ENCODE measurements around the gene APOC3.

APOC3 gene

DNA sequence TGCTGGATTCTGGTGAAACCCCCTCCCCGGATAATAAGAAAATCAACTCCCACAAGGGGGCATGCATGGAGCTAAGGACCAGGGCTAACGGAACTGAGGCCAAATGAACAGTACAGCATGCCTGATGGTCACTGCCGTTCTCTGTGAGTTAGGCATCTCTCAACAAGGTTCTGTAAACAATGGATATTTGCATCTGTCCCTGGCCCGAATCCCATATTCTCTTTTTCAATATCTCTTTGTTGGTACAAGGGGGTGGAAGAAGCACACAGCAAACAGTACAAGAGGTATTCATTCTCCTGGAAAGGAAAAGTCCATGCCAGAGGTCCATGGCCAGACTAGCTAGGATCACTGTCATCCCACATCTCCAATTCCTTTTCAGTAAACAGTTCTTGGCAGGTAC lies 39.9 kb downstream of the APOC3 start:
- H3K27ac ChIP-seq: peak overlapping the region; percentile 31; the same call in 1 of the 2 replicates
- no peak for TF ChIP-seq ZFX (IDR thresholded peaks at IDR 0.05)
- TF ChIP-seq, protein P1, sequence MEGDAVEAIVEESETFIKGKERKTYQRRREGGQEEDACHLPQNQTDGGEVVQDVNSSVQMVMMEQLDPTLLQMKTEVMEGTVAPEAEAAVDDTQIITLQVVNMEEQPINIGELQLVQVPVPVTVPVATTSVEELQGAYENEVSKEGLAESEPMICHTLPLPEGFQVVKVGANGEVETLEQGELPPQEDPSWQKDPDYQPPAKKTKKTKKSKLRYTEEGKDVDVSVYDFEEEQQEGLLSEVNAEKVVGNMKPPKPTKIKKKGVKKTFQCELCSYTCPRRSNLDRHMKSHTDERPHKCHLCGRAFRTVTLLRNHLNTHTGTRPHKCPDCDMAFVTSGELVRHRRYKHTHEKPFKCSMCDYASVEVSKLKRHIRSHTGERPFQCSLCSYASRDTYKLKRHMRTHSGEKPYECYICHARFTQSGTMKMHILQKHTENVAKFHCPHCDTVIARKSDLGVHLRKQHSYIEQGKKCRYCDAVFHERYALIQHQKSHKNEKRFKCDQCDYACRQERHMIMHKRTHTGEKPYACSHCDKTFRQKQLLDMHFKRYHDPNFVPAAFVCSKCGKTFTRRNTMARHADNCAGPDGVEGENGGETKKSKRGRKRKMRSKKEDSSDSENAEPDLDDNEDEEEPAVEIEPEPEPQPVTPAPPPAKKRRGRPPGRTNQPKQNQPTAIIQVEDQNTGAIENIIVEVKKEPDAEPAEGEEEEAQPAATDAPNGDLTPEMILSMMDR (conservative IDR thresholded peaks at IDR 0.05): peak; percentile 34

GRCh38 chr11:116870054-116870453 lies 40.3 kb downstream of the APOC3 start:
- TF ChIP-seq, protein P1 (conservative IDR thresholded peaks at IDR 0.05): no peak
- no peak for TF ChIP-seq ZFX (IDR thresholded peaks at IDR 0.05)
- peak overlapping the region; percentile 31 for H3K27ac ChIP-seq

- TF ChIP-seq, protein P1 (conservative IDR thresholded peaks at IDR 0.05): no peak
- no peak for TF ChIP-seq ZFX (IDR thresholded peaks at IDR 0.05)
- no peak overlapping the region for H3K27ac ChIP-seq
Measured at GRCh38 chr11:116871248-116871647, 41.5 kb downstream of the APOC3 start.

DNA sequence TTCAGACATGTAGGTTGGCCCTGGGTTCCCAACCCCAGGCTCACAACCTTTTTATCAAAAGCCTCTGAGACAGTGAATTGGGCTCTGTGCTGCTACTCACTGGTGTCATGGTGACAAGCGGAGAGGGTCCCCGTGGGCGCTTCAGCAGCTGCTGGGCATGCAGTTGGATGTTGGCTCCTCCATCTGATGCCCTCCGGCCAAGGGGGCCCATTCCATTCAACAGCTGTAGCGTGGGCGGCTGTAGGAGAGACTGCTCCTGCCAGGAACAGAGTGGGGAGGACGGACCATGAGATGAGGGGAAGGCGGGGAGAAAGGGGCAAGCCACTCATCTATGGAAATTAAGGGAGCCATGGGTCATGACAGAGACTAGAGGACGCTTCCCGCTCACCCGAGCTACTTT lies 43.7 kb downstream of the APOC3 start:
- no peak overlapping the region for H3K27ac ChIP-seq
- TF ChIP-seq ZFX (IDR thresholded peaks at IDR 0.05): no peak
- TF ChIP-seq, protein P1 (conservative IDR thresholded peaks at IDR 0.05): no peak

- TF ChIP-seq, protein P1 (conservative IDR thresholded peaks at IDR 0.05): no peak
- TF ChIP-seq ZFX (IDR thresholded peaks at IDR 0.05): no peak
- H3K27ac ChIP-seq: no peak overlapping the region
Measured at GRCh38 chr11:116874251-116874650, 44.5 kb downstream of the APOC3 start.

GRCh38 chr11:116875194-116875593 lies 45.5 kb downstream of the APOC3 start:
- no peak overlapping the region for H3K27ac ChIP-seq
- TF ChIP-seq, protein P1 (conservative IDR thresholded peaks at IDR 0.05): no peak
- no peak for TF ChIP-seq ZFX (IDR thresholded peaks at IDR 0.05)

DNA sequence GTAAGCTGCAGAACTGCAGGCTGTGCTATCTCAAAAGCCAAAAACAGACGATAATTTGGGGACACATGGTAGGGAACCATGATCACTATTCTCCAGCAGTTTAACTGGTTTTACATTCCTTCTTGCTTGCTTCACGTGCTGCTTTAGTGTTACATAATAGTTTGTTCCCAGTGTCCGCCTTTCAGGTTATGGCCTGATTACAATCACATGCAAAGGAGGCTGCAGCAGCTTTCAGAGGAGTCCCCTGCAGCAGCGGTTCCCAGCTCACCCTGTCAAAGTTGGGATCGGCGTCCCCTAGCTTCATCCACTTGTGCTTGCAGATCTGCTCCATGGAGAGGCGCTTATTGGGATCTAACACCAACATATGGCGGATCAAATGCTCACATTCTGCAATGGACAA lies 46.9 kb downstream of the APOC3 start:
- H3K27ac ChIP-seq: no peak overlapping the region
- TF ChIP-seq, protein P1 (conservative IDR thresholded peaks at IDR 0.05): no peak
- no peak for TF ChIP-seq ZFX (IDR thresholded peaks at IDR 0.05)

Measured in C4-2B (cell line).